Stimulated activated CD4-positive, alpha-beta T cell treated with anti-CD3 and anti-CD28 coated beads, Interleukin-15, amount 100 ng/mL, for 48 hours (primary cell): ENCODE results near the gene ZBTB32.
"Not testable (repeated sequence)": the region's sequence is repeated elsewhere in the genome, so short reads cannot be mapped to it uniquely, and the experiment has no call there.

ENCODE experiments used
- DNase-seq, 2 donors: peaks; one replicate each; pipeline ENCODE4 v3.0.0-alpha.2; 2020; ENCODE audit warnings: low read depth in 2 of 2

The ZBTB32 gene, protein sequence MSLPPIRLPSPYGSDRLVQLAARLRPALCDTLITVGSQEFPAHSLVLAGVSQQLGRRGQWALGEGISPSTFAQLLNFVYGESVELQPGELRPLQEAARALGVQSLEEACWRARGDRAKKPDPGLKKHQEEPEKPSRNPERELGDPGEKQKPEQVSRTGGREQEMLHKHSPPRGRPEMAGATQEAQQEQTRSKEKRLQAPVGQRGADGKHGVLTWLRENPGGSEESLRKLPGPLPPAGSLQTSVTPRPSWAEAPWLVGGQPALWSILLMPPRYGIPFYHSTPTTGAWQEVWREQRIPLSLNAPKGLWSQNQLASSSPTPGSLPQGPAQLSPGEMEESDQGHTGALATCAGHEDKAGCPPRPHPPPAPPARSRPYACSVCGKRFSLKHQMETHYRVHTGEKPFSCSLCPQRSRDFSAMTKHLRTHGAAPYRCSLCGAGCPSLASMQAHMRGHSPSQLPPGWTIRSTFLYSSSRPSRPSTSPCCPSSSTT

DNA sequence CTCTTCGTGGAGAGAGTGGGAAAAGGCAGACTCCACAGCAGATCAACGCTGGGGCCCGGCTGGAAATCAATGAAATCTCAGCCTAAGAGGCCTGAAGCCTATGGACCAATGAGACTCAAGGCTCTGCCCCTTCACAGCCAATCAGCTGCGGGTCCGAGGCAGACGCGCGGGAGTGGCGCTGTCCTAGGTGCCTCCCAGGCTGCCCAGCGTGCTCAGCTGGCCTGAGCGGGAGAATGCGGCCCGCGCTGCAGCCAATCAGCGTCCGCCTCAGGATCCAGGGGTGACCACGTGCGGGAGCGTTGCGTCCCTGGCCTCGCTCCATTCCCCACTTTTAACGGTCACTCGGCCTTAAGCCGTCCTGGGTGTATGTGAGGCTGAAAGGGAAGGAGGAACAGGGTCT is at the start of gene ZBTB32:
Gene ZBTB32 (plus strand): TSS at position 341 of the 400 bp plus-strand sequence. CDS start 10,069 bp downstream, outside the sequence.
- DNase-seq = no peak

DNA sequence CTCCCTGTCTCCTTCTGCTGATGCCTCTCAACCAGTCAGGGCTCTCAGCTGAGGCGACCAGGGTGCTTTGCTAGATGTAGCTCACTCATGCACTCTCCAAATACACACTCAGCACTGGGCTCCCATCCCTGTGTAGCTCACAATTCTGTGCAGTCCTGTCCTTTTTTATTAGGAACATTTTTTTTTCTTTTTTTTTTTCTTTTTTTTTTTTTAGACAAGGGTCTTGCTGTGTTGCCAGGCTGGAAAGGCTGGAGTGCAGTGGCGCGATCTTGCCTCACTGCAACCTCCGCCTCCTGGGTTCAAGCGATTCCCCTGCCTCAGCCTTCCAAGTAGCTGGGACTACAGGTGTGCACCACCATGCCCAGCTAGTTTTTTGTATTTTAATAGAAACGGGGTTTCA is 49.5 kb upstream of the ZBTB32 start:
- not testable (repeated sequence) for DNase-seq

DNA sequence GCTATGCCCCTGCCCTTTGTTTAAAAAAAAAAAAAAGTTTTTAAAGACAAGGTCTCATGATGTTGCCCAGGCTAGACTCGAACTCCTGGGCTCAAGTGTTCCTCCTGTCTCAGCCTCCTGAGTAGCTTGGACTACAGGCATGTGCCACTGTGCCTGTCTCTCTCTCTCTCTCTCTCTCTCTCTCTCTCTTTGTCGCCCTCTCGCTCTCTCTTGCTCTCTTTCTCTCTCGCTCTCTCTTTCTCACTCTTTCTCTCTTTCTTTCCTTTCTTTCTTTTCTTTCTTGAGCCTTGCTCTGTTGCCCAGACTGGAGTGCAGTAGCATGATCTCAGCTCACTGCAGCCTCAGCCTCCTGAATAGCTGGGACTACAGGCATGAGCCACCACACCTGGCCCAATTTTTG is 48.8 kb upstream of the ZBTB32 start:
- DNase-seq = no peak

DNA sequence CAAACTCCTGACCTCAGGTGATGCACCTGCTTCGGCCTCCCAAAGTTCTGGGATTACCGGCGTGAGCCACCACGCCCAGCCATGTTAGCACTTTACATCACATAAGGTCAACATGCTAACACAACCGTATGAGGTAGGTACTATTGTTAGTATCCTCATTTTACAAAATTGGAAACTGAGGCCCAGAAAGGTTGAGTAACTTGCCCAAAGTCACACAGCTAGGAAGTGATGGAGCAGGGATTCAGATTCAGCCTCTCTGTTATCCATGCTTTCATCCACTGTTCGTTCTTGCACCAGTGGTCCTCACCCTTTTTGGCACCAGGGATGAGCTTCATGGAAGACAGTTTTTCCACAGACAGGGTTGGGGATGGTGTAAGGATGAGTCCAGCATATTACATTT is 47.7 kb upstream of the ZBTB32 start:
- DNase-seq = no peak

DNA sequence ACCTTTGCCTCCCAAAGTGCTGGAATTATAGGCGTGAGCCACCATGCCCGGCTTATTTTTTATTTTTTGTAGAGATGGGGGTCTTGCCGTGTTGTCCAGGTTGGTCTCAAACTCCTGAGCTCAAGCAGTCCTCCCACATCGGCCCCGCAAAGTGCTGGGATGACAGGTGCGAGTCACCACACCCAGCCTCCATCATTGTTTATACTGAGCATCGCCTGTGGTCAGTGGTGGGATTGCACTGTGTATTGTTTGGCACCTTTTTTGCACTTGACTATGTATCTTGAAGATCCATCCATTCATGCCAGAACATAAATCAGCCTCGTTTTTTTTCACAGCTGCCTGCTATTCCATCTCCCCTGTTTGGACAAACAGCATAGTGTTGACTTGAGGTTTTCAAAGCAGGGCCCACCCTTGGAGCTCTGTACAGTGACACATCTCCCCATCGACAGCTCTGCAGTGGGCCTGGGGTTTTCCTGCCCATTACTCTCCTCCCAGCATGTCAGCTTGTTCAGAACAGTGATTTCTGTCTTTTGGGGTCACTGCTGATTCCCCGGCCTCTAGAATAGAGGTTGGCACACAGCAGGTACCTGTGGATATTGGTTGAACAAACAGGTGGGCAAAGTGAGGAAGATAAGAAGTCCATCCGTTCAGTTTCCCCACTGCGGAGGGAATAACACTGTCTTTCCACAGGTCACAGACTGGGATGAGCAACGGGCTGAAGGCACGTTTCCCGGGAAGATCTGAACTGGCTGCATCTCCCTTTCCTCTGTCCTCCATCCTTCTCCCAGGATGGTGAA is 46.3 kb upstream of the ZBTB32 start:
- no peak for DNase-seq

DNA sequence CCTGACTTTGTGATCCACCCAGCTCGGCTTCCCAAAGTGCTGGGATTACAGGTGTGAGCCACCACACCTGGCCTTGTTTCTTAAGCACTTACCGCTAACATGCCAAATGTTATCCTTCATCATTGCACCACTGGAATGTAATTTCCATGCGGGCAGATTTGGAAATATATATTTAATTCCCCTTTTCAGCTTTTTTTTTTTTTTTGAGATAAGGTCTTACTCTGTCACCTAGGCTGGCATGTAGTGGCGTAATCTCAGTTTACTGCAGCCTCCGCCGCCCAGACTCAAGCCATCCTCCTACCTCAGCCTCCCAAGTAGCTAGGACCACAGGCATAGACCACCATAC is 42.4 kb upstream of the ZBTB32 start:
- DNase-seq = no peak

DNA sequence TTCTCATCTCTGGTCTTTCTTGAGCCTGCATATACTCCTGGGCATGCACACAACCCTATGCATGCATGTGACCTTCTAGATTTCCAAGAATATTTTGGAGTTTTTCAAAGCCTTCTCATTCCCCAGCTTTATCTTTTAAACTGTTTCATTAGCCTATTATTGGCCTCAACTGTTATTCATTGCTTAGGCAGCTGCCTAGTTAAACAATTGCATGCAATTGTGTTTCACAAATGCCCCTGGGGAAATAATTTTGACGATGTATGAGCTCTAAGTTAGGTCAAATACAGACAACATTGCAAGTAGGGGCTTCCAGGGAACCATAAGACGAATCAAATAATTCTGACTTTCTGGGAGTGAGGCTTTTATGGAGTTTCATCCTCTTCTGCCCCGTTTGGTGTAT is 40.4 kb upstream of the ZBTB32 start:
- DNase-seq = no peak

DNA sequence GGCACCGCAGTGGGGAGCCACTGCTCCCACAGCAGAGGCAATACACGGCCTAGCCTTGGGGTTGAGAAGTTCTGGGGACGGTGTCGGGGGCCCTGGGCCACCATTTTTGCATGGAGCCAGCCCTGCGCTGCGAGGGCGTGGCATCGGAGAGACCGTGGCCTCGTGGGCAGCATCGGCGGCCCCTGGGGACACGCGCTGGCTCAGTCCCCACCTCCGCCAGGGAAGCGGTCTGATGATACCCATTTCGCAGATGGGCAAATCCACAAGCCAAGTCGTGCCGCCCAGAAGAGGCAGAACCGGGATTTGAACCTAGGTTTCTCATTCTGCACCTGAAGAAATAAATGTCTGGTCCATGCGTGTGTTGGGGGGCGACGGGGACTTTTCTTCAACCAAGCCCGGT is 39.2 kb upstream of the ZBTB32 start:
- no peak for DNase-seq

DNA sequence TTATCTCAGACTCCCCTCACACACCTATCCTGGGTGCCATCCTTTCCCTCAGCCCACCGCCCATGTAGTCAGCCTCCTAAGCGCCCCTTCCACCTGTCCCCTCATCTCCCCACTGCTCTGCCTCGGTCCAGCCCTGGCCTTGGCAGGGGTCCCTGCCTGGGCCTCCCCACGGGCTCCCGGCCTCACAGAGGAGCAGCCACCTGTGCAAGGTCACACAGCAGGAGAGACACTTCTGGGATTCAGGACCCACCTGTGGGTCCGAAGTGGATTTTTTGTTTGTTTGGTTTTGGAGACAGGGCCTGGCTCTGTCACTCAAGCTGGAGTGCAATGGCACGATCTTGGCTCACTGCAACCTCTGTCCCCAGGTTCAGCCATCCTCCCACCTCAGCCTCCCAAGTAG is 38.8 kb upstream of the ZBTB32 start:
- no peak for DNase-seq

DNA sequence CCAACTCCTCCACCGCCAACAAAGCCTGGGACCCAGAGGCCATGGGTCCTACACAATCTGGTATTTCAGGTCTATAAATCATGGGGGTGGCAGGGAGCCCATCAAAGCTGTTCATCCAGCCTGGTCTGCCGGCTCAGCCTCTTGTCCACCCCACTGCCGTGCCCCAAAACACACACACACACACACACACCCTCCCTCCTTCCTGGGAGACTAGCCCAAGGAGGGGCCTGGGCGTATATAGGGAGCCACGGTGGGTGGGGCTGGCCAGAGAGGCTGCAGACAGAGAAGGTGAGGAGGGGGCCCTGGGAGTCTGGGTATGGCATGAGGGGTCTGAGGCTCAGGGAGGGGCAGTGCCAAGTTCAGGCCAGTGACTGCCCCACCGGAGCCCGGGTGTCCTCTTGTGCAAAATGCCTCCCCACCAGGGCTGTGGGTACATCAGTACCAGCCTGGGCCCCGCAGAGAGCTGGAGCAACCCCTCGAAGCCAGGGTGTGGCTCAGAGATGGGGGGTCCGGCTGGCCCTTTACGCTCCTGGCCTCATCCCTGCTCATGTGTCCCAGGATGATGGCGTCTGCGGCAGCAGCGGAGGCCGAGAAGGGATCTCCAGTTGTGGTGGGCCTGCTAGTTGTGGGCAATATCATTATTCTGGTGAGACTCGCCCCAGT is 38.0 kb upstream of the ZBTB32 start, which contains the start of gene UPK1A:
Gene UPK1A (plus strand): TSS at position 267 of the 663 bp plus-strand sequence. CDS start 296 bp downstream, at position 563.
- DNase-seq = no peak

DNA sequence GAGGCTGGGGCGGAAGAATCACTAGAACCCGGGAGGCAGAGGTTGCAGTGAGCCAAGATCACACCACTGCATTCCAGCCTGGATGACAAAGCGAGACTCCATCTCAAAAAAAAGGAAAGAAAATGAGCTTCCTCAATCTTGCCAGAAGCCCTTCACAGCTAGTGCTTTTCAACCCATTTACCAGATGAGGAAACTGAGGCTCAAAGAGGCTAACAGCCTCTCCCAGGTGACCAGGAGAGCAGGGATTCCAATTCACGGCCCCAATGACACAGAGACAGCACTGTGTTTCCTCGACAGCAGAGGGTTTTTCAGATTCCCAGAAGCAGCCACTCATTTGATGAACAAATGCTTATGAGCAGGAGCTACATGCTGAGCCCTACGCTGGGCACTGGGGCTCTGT is 34.8 kb upstream of the ZBTB32 start:
- no peak for DNase-seq

DNA sequence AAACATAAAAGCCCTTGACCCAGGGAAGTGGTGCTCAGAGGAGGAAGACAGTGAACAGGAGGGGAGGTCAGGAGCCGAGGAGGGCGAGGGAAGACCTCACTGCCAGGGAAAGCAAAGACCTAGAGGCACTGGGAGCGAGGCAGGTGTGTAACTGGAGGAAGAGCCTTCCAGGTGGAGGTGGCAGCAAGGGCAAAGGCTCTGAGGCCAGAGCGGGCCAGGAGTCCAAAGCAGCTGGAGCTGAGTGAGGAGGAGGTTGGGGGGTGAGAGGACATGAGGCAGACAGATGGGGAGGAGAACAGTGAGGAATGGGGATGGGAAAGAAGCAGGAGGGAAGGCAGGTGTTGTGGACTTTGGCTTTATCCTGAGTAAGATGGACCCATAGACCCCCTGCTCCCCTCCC is 34.4 kb upstream of the ZBTB32 start:
- no peak for DNase-seq

DNA sequence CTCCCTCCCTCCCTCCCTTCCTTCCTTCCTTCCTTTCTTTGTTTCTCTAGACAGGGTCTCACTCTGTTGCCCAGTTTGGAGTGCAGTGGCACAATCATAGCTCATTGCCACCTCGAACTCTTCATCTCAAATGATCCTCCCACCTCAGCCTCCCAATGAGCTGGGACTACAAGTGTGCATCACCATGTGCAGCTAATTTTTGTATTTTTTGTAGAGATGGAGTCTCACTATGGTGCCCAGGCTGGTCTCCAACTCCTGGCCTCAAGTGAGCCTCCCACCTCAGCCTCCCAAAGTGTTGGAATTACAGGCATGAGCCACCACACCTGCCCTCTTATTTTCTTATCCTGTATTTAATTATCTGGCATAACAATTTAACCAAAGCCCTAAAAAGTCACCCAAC is 33.7 kb upstream of the ZBTB32 start:
- no peak for DNase-seq

DNA sequence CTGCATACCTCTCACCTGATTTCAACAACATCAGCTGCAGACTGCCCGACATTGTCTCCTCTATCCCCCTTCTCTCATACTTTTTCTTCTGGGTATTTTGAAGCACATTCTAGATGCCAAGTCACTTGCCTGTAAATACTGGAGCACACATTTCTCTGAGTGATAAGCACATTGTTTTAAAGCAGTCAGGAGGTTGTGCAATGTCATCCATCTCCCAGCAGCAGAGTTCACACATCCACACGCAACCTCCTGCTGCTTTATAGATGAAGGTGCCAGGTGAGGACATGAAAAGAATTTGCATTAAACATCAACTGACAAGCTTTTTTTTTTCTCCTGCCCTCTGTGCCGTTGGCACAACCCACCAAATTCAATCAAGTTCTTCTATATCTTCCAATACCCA is 32.5 kb upstream of the ZBTB32 start:
- no peak for DNase-seq

DNA sequence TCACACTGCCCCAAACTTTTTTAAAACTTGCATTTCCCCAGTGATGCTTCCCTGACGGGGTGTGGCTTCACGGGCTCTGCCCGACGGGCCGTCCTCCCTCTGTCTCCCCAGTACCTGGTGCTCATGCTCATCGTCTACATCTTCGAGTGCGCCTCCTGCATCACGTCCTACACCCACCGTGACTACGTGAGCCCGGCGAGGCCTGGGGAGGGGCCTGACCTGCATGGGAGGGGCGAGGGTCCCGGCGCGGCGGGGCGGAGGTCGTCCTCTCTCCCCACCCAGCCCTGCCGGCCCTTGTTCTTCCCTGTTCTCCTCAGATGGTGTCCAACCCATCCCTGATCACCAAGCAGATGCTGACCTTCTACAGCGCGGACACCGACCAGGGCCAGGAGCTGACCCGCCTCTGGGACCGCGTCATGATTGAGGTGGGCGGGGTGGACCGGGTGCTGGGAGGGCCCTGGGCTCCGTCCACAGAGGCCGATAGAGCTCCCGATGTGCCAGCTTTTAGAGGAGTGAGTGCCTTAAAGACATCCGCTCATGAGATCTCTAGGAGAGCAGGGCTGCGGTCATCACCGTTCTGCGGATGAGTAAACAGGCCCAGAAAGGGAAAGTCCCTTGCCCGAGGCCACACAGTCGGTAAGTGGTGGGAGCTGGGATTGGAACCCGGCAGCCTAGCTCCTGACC is 31.1 kb upstream of the ZBTB32 start:
- DNase-seq = peak; percentile 45 to 56

DNA sequence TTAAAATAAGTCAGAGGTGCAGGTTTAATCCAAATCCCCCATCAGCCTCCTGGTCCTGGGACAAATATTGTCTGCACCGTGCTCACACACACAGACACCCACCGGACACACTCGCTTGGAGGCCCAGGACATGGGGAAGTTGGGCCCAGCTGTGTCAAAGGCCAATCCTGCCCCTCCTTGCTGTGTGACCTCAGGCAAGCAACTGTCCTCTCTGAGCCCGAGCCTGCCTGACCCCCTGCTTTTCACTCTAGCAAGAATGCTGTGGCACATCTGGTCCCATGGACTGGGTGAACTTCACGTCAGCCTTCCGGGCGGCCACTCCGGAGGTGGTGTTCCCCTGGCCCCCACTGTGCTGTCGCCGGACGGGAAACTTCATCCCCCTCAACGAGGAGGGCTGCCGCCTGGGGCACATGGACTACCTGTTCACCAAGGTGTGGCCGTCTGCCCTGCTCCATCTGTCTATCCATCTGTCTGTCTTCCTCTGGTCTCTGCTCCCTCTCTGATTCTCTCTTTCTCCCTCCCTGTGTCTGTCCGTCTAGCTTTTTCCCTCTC is 28.7 kb upstream of the ZBTB32 start:
- DNase-seq = no peak

DNA sequence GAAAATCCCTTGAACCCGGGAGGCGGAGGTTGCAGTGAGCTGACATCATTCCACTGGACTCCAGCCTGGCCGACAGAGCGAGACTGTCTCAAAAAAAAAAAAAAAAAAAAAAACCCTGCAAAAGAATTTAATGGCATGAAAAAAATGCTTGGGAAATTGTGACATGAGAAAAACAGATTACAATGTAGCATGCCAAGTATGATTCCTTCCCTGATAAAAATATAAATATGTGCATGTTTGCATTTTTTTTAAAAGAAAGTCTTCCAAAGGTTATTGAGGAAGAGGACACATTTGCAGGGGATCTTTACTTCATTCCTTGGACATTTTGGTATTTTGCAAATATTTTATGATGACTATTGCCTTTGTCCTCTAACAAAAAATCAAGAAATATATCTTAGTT is 14.5 kb upstream of the ZBTB32 start:
- no peak for DNase-seq

DNA sequence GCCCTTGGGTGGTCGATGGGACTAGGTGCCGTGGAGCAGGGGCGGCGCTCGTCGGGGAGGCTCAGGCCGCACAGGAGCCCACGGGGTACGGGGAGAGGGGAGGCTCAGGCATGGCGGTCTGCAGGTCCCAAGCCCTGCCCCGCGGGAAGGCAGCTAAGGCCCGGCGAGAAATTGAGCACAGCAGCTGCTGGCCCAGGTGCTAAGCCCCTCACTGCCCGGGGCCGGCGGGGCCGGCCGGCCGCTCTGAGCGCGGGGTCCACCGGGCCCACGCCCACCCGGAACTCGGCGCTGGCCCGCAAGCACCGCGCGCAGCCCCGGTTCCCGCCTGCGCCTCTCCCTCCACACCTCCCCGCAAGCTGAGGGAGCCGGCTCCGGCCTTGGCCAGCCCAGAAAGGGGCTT is 13.3 kb upstream of the ZBTB32 start:
- not testable (repeated sequence) for DNase-seq

DNA sequence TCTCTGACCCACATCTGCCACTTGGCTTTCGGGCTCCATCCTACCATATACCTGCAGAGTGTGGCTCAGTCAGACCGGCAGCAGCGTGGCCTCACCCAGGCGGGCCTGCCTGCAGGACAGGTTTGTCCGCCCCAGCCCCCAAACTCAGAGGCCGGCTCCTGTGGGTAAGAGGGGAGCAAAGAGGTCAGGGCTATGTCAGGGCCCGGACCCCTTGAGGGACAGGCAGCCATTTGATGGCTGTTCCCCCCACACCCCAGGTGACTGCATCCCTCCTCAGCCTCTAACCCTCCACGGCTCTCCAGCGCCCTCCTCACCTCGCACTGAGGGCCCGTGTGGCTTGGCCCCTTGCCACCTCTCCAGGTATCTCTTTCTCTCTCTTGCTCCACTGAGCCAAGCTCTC is 12.3 kb upstream of the ZBTB32 start:
- DNase-seq = no peak

DNA sequence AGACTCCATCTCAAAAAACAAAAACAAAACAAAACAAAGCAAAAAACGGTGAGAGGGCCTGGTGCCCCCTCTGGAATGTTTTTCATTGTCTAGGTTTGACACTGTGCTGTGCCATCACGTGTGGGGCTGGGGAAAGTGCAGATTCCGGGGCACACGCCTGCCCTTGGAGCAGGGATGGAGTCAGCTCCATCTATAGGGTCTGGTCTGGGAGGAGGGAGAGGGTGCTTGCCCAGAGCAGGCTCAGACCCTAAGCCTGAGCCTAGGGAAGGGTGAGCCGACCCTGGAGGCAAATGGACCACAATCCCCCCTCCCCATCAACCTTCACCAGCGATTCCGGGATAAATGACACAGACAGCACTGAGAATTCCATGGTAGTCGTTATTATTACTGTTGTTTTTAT is 10.9 kb upstream of the ZBTB32 start:
- DNase-seq = no peak

DNA sequence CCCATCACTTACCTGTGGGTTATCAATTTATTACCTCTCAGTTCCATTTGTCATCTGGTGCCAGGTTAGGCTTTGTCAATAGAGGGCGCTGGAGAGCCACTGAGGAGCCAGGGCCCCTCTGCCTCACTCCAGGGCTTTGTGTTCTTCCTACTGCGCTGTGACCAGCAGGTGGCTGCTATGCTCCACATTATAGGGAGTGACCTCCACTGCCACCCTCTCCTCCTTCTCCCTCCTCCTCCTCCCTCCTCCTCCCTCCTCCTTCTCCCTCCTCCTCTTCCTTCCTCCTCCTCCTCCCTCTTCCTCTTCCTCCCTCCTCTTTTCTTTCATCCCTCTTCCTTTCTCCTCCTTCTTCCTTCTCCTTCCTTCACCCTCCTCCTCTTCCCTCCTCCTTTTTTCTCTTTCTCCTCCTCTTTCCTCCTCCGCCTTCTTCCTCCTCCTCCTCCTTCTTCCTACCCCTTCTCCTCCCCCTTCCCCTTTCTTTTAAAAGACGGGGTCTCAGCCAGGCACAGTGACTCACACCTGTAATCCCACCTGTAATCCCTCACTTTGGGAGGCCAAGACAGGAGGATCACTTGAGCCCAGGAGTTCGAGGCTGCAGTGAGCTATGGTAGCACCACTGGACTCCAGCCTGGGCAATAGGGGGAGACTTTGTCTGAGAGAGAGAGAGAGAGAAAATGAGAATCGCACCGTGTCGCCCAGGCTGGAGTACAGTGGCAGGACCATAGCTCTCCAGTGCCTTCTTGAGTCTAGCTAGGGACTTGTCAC is 10.3 kb upstream of the ZBTB32 start:
- peak; percentile 81 to 87 for DNase-seq
